OCI-LY3 (cell line): Measurements from ENCODE around the gene SEC62.
A peak's percentile ranks its signal among the peaks of the same experiment; 100 is the strongest.

Source experiments
- H2AFZ ChIP-seq: fragments of 200-600, 300-600 bp; shearing (Covaris generic); 2 replicates; pipeline ENCODE4 v1.6.0; 2014; ENCODE audit warnings: antibody characterized with exemption, low read depth, low read length
- H3K27ac ChIP-seq: fragments of 200-600, 300-600 bp; sonication (generic); 2 replicates; pipeline ENCODE4 v1.5.1; 2014; ENCODE audit warnings: mild to moderate bottlenecking, low read length, moderate library complexity, mixed read lengths
- H3K27me3 ChIP-seq: fragments of 200-600, 300-600 bp; sonication (generic); 2 replicates; pipeline ENCODE4 v1.6.1; 2014; ENCODE audit warnings: low read depth, low read length, mixed read lengths
- H3K36me3 ChIP-seq: fragments of 200-600, 300-600 bp; sonication (generic); replicated peaks from 2 replicates; pipeline ENCODE3; 2014; ENCODE audit warnings: low read depth, low read length, mixed read lengths
- H3K4me1 ChIP-seq: fragments of 300-600, 200-600 bp; sonication (generic); 2 replicates; pipeline ENCODE4 v1.6.1; 2014; ENCODE audit warnings: low read length, mixed read lengths
- H3K4me2 ChIP-seq: fragments of 200-600, 300-600 bp; sonication (generic); 2 replicates; pipeline ENCODE4 v1.6.1; 2014; ENCODE audit warnings: low read length, mixed read lengths
- H3K4me3 ChIP-seq: fragments of 300-600, 200-600 bp; sonication (generic); 2 replicates; pipeline ENCODE4 v1.5.1; 2014; ENCODE audit warnings: antibody characterized with exemption, mild to moderate bottlenecking, low read length, moderate library complexity
- H3K79me2 ChIP-seq: fragments of 300-600, 200-600 bp; shearing (Covaris generic); 2 replicates; pipeline ENCODE4 v1.6.1; 2014; ENCODE audit warnings: mild to moderate bottlenecking, low read length, mixed read lengths
- H3K9ac ChIP-seq: fragments of 300-600, 200-600 bp; shearing (Covaris generic); 2 replicates; pipeline ENCODE4 v1.6.0; 2014; ENCODE audit warnings: mild to moderate bottlenecking, low read length, moderate library complexity
- H3K9me3 ChIP-seq: fragments of 200-600, 300-600 bp; shearing (Covaris generic); 2 replicates; pipeline ENCODE4 v1.6.1; 2014; ENCODE audit warnings: low read length, mixed read lengths; ENCODE audit not compliant: insufficient read depth
- H4K20me1 ChIP-seq: fragments of 200-600, 300-600 bp; sonication (generic); 2 replicates; pipeline ENCODE4 v1.6.1; 2016; ENCODE audit warnings: low read length, mixed read lengths; ENCODE audit not compliant: insufficient read depth
- CTCF ChIP-seq: fragments of 200-600, 300-600 bp; sonication (generic); IDR thresholded peaks from 2 replicates; pipeline ENCODE4 v1.5.1; 2014; ENCODE audit warnings: antibody characterized with exemption, low read length, low read depth
- EZH2phosphoT487 ChIP-seq: fragments of 200-600 bp; shearing (Covaris generic); IDR thresholded peaks from 2 replicates; pipeline ENCODE4 v1.6.1; 2018; ENCODE audit warnings: antibody characterized with exemption, mixed run types, low read depth

Gene SEC62

GRCh38 chr3:169966428-169966950 lies at the start of gene SEC62:
TSS of gene SEC62 (plus strand) at chr3:169966807. CDS start at chr3:169966823, 16 bp downstream.
- Histone ChIP-seq H3K9ac (peak within 1 kb of the TSS; percentile 60), H3K79me2 (peaks cover 45% of the 10 kb centered on the region), H3K4me1 (peaks cover 23% of the 10 kb centered on the region), H3K36me3 (peaks cover 6% of the 10 kb centered on the region), H3K9me3 (no peaks in the 10 kb centered on the region), H3K27me3 (peaks cover 14% of the 10 kb centered on the region; the same call in 1 of the 2 replicates), H4K20me1 (peaks cover 32% of the 10 kb centered on the region), H2AFZ (peak within 1 kb of the TSS; percentile 80), H3K27ac (peak within 1 kb of the TSS; percentile 10; the same call in 1 of the 2 replicates), H3K4me2 (peak within 1 kb of the TSS; percentile 97), H3K4me3 (peak within 1 kb of the TSS; percentile 79)
- TF ChIP-seq EZH2phosphoT487 (no peak), CTCF (peak; percentile 63)

- H3K4me1 ChIP-seq, result peaks cover 8% of the 10 kb centered on the region
- no peaks in the 10 kb centered on the region for H3K9me3 ChIP-seq
- H2AFZ ChIP-seq, result no peak overlapping the region
- no peaks in the 10 kb centered on the region for H4K20me1 ChIP-seq
- TF ChIP-seq CTCF (no peak), EZH2phosphoT487 (no peak)
- no peaks in the 10 kb centered on the region for H3K36me3 ChIP-seq
- H3K4me2 ChIP-seq, result no peak overlapping the region
- no peak overlapping the region for H3K9ac ChIP-seq
- no peak overlapping the region for H3K4me3 ChIP-seq
- no peak overlapping the region for H3K27ac ChIP-seq
- no peaks in the 10 kb centered on the region for H3K79me2 ChIP-seq
- H3K27me3 ChIP-seq, result peaks cover 18% of the 10 kb centered on the region
Measured at GRCh38 chr3:169923189-169923588, 43.4 kb upstream of the SEC62 start.

GRCh38 chr3:169923831-169924230 lies 42.8 kb upstream of the SEC62 start:
- H3K4me2 ChIP-seq, result no peak overlapping the region
- H3K36me3 ChIP-seq, result no peaks in the 10 kb centered on the region
- no peak overlapping the region for H3K4me3 ChIP-seq
- H3K9ac ChIP-seq, result no peak overlapping the region
- H3K4me1 ChIP-seq, result peaks cover 8% of the 10 kb centered on the region
- H3K27me3 ChIP-seq, result peaks cover 25% of the 10 kb centered on the region
- no peaks in the 10 kb centered on the region for H3K79me2 ChIP-seq
- no peaks in the 10 kb centered on the region for H4K20me1 ChIP-seq
- no peak overlapping the region for H3K27ac ChIP-seq
- H3K9me3 ChIP-seq, result no peaks in the 10 kb centered on the region
- no peak overlapping the region for H2AFZ ChIP-seq
- TF ChIP-seq EZH2phosphoT487, result no peak
- no peak for TF ChIP-seq CTCF

- Histone ChIP-seq H3K36me3 (no peaks in the 10 kb centered on the region), H4K20me1 (no peaks in the 10 kb centered on the region), H3K9ac (no peak overlapping the region), H3K4me1 (peaks cover 42% of the 10 kb centered on the region), H3K79me2 (no peaks in the 10 kb centered on the region), H3K4me3 (no peak overlapping the region), H3K9me3 (no peaks in the 10 kb centered on the region), H3K27me3 (peaks cover 73% of the 10 kb centered on the region), H3K4me2 (no peak overlapping the region), H3K27ac (no peak overlapping the region), H2AFZ (no peak overlapping the region)
- TF ChIP-seq CTCF (peak; percentile 70), EZH2phosphoT487 (no peak; the same call in 1 of the 2 replicates)
Measured at GRCh38 chr3:169929830-169930519, 36.6 kb upstream of the SEC62 start.
